HCT116 (cell line): ENCODE data around the gene GOLGA2. TPM values are rescaled to one million over a fixed set of nuclear protein-coding genes. Genes with fewer than 3 reads are reported as not detected.

Experiments used
- ATAC-seq: fragments of 200-7000 bp; cut with Tn5 transposase; 2 replicates; pipeline ENCODE4 v1.9.1; 2020; ENCODE audit warnings: mild to moderate bottlenecking, moderate library complexity
- BruUV-seq: library from RNA; stranded (reverse); fragments of 400-500 nt; replicated peaks from 2 replicates; lab custom pipeline; 2021; lab: Mats Ljungman, UMichigan
- CTCF ChIA-PET: fragments of 300-600 bp; sonication (Branson Sonifier 250); formaldehyde crosslinking; loops from one replicate; lab custom pipeline; 2021; ENCODE audit warnings: antibody characterized with exemption; lab: Charles Lee
- POLR2A ChIA-PET: fragments of 300-600, 350-600 bp; sonication (Branson Sonifier 250); formaldehyde crosslinking; loops from one replicate; lab custom pipeline; 2021; ENCODE audit warnings: antibody characterized with exemption; lab: Charles Lee
- RAD21 ChIA-PET, 2 experiments: fragments of 300-600 bp; sonication (Branson Sonifier 250); formaldehyde crosslinking; loops; one replicate each; lab custom pipeline; 2023; ENCODE audit warnings: low total read pairs in 2 of 2; ENCODE audit not compliant: uncharacterized antibody in 2 of 2, unreplicated experiment in 2 of 2, low non-redundant PET in 1 of 2; lab: Charles Lee
- DNase-seq: peaks from one replicate; pipeline ENCODE4 v3.0.0-alpha.2; 2010; ENCODE audit warnings: low read depth, low spot score
- H2AFZ ChIP-seq: fragments of 200-600 bp; shearing (Covaris generic), sonication (generic); 2 replicates; pipeline ENCODE4 v1.6.1; 2017; ENCODE audit warnings: low read depth, mixed run types, mixed read lengths, antibody characterized with exemption, low read length; ENCODE audit not compliant: poor library complexity, severe bottlenecking
- H3K27ac ChIP-seq: 2 replicates; pipeline ENCODE4 v1.5.1; 2012; ENCODE audit warnings: low read depth, low read length
- H3K27me3 ChIP-seq: fragments of 200-600 bp; sonication (generic); 2 replicates; pipeline ENCODE4 v1.6.1; 2016; ENCODE audit warnings: mixed run types, low read length, mixed read lengths; ENCODE audit not compliant: insufficient read depth
- H3K36me3 ChIP-seq, 2 experiments: fragments of 200-500 bp in 1 of 2; fragments of 200-600 bp in 1 of 2; sonication (Bioruptor generic) in 1 of 2; sonication (generic) in 1 of 2; 2 replicates each; pipeline versions ENCODE4 v1.5.1 to v1.6.1; 2014 to 2016; ENCODE audit warnings: low read length in 2 of 2, inconsistent platforms in 1 of 2, mixed read lengths in 1 of 2, mixed run types in 1 of 2; ENCODE audit not compliant: insufficient read depth in 2 of 2, control insufficient read depth in 1 of 2
- H3K4me1 ChIP-seq, 2 experiments: fragments of 200-600 bp in 1 of 2; sonication (generic) in 1 of 2; 2 replicates each; pipeline versions ENCODE4 v1.5.1 to v1.6.1; 2012 to 2017; ENCODE audit warnings: low read length in 2 of 2, inconsistent platforms in 1 of 2, mild to moderate bottlenecking in 1 of 2, mixed read lengths in 1 of 2, mixed run types in 1 of 2, moderate library complexity in 1 of 2; ENCODE audit not compliant: insufficient read depth in 2 of 2, control insufficient read depth in 1 of 2
- H3K4me2 ChIP-seq: fragments of 200-600 bp; sonication (generic); 2 replicates; pipeline ENCODE4 v1.6.1; 2017; ENCODE audit warnings: mixed run types, low read length, mixed read lengths
- H3K4me3 ChIP-seq, 2 experiments: fragments of 200-600 bp in 1 of 2; sonication (generic) in 1 of 2; replicated peaks in 1 of 2; 2 replicates each; pipeline ENCODE4 v1.5.1; 2011 to 2016; ENCODE audit warnings: low read length in 2 of 2, control low read depth in 1 of 2, low read depth in 1 of 2, mild to moderate bottlenecking in 1 of 2, mixed read lengths in 1 of 2, mixed run types in 1 of 2
- H3K79me2 ChIP-seq: fragments of 200-600 bp; sonication (generic); 2 replicates; pipeline ENCODE4 v1.6.1; 2017; ENCODE audit warnings: mild to moderate bottlenecking, mixed run types, low read length, moderate library complexity, mixed read lengths; ENCODE audit not compliant: insufficient read depth
- H3K9ac ChIP-seq: fragments of 200-600 bp; sonication (generic); 2 replicates; pipeline ENCODE4 v1.6.1; 2016; ENCODE audit warnings: low read length, mixed read lengths
- H3K9me2 ChIP-seq: fragments of 200-600 bp; sonication (generic), shearing (Covaris generic); 2 replicates; pipeline ENCODE4 v1.6.1; 2017; ENCODE audit warnings: mixed run types, mild to moderate bottlenecking, moderate library complexity; ENCODE audit not compliant: insufficient read depth
- H3K9me3 ChIP-seq, 2 experiments: fragments of 200-500 bp in 1 of 2; fragments of 200-600 bp in 1 of 2; sonication (Bioruptor generic) in 1 of 2; sonication (generic) in 1 of 2; 2 replicates each; pipeline ENCODE4 v1.6.1; 2014 to 2017; ENCODE audit warnings: low read length in 2 of 2, mixed read lengths in 2 of 2, inconsistent platforms in 1 of 2, low read depth in 1 of 2, mild to moderate bottlenecking in 1 of 2, mixed run types in 1 of 2, moderate library complexity in 1 of 2; ENCODE audit not compliant: control insufficient read depth in 1 of 2, insufficient read depth in 1 of 2
- H4K20me1 ChIP-seq: fragments of 200-600 bp; sonication (generic), shearing (Covaris generic); 2 replicates; pipeline ENCODE4 v1.6.1; 2017; ENCODE audit warnings: mixed run types, mild to moderate bottlenecking, moderate library complexity; ENCODE audit not compliant: insufficient read depth
- ELF1 ChIP-seq: IDR thresholded peaks from 2 replicates; pipeline ENCODE4 v1.6.1; 2012; ENCODE audit warnings: low read depth, borderline replicate concordance
- JUND ChIP-seq: IDR thresholded peaks from 2 replicates; pipeline ENCODE4 v1.6.1; 2012
- POLR2A ChIP-seq: IDR thresholded peaks from 2 replicates; pipeline ENCODE4 v1.7.0; 2011; ENCODE audit warnings: borderline replicate concordance; ENCODE audit not compliant: insufficient read depth, insufficient read length; ENCODE audit errors: extremely low read depth
- POLR2AphosphoS5 ChIP-seq: IDR thresholded peaks from 2 replicates; pipeline ENCODE4 v1.6.1; 2011; ENCODE audit warnings: mild to moderate bottlenecking, low read depth, low read length, moderate library complexity
- RAD21 ChIP-seq: IDR thresholded peaks from 2 replicates; pipeline ENCODE4 v1.6.1; 2012; ENCODE audit warnings: low read depth, mild to moderate bottlenecking
- TCF7L2 ChIP-seq: IDR thresholded peaks from 2 replicates; pipeline ENCODE4 v1.7.0; 2011; ENCODE audit warnings: borderline replicate concordance, inconsistent platforms; ENCODE audit not compliant: insufficient read depth, insufficient read length; ENCODE audit errors: extremely low read depth
- YY1 ChIP-seq: IDR thresholded peaks from 2 replicates; pipeline ENCODE4 v1.6.1; 2011; ENCODE audit warnings: low read length, low read depth, moderate library complexity, mild to moderate bottlenecking; ENCODE audit not compliant: insufficient replicate concordance; ENCODE audit errors: extremely low read depth
- ZFX ChIP-seq: fragments of 450-650 bp; IDR thresholded peaks from 2 replicates; pipeline ENCODE4 v1.6.1; 2017
- ZNF274 ChIP-seq: fragments of 200-500 bp; sonication (Bioruptor generic); IDR thresholded peaks from 2 replicates; pipeline ENCODE4 v1.6.1; 2014; ENCODE audit warnings: mild to moderate bottlenecking, low read depth, low read length, inconsistent platforms
- intact Hi-C: fragments of 100-400 bp; cut with micrococcal nuclease; formaldehyde crosslinking; loops from 2 replicates; pipeline ENCODE4 v1.10.0; 2022
- total RNA-seq: library from RNA; stranded (reverse); gene quantifications from one replicate; pipeline ENCODE4 v1.2.1, GENCODE V29; 2021; ENCODE audit not compliant: unreplicated experiment
- TF ChIP-seq, protein P1 (sequence below): IDR thresholded peaks from 2 replicates; pipeline ENCODE4 v1.6.1; 2011; ENCODE audit warnings: mild to moderate bottlenecking, low read length, moderate library complexity; ENCODE audit not compliant: insufficient replicate concordance; ENCODE audit errors: extremely low read depth

The GOLGA2 gene
- total RNA-seq, 1 experiment from 2014 or later = 67.0 TPM

GRCh38 chr9:128323212-128323730, 47.5 kb upstream of the GOLGA2 start:
- no peaks in the 10 kb centered on the region for H3K9me3 ChIP-seq
- RAD21 ChIA-PET = no interaction called here
- H3K4me2 ChIP-seq = peak overlapping the region; percentile 89
- DNase-seq = no peak
- H3K9ac ChIP-seq = peak overlapping the region; percentile 85
- peak overlapping the region; percentile 93 for H3K27ac ChIP-seq
- TF ChIP-seq ZNF274 (no peak), RAD21 (no peak), POLR2AphosphoS5 (no peak)
- peaks cover 6 to 16% of the 10 kb centered on the region in 2 experiments; a peak in 3 of 4 replicates for H3K36me3 ChIP-seq
- no peak overlapping the region for H2AFZ ChIP-seq
- BruUV-seq = TSS peak; percentile 69
- intact Hi-C loops = loop anchor here (2.0 kb wide), 1 partner anchor 16 kb away; no protein-coding TSS in a partner anchor
- CTCF ChIA-PET = no interaction called here
- peaks cover 13 to 26% of the 10 kb centered on the region in 2 experiments for H3K4me1 ChIP-seq
- H3K27me3 ChIP-seq = no peaks in the 10 kb centered on the region
- H3K79me2 ChIP-seq = peaks cover 38% of the 10 kb centered on the region
- POLR2A ChIA-PET = no interaction called here
- no peak for ATAC-seq
- peak overlapping the region; percentile 99 to 100 for H3K4me3 ChIP-seq
- H4K20me1 ChIP-seq = no peaks in the 10 kb centered on the region
- no peaks in the 10 kb centered on the region for H3K9me2 ChIP-seq

DNA sequence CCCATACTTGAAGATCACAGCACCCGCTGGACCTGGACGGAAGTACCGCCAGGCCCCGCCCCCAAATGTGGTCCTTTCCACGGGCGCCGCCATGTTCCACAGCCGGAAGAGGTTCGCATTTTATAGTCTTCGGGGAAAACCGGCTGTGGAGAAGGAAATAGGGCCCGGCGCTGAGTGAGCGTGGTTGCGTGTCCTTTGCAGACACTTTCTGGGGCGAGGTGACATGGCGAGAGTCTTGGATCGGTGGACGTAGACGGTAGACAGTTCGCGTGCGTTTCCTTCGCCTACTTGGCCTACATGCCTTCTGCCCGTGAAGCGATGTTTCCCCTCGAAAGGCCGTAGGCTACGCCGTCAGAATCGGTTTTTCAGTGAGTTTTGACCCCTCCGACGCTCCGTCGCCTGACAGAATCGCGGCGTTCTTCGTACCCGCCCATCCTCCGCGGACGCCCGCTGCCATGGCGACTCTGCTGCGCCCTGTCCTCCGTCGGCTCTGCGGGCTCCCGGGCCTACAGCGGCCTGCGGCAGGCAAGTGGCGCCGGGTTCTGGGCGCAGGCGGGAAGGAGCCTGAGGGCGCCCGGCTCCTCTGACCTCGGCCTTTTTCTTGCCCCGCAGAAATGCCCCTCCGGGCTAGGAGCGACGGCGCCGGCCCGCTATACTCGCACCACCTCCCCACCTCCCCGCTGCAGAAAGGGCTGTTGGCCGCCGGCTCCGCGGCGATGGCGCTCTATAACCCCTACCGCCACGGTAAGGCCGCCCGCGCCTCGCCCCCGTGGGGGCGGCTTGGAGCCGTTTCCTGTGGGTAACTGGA, 46.8 kb upstream of the GOLGA2 start, which contains the start of the genes COQ4 and TRUB2:
COQ4 (plus strand) TSS at position 436 of the 808 bp plus-strand sequence; CDS start at position 456, 20 bp downstream.
TRUB2 (minus strand) TSS at position 44 of the 808 bp plus-strand sequence; CDS start at position 5, 39 bp downstream.
- H3K27ac ChIP-seq = peak within 1 kb of the TSS; percentile 93
- peak within 1 kb of the TSS; percentile 89 for H3K4me2 ChIP-seq
- peaks cover 38% of the 10 kb centered on the region for H3K79me2 ChIP-seq
- peak; percentile 86 for ATAC-seq
- peak within 1 kb of the TSS; percentile 85 for H3K9ac ChIP-seq
- peaks cover 6 to 18% of the 10 kb centered on the region in 2 experiments; a peak in 3 of 4 replicates for H3K36me3 ChIP-seq
- TF ChIP-seq ELF1 (no peak), TCF7L2 (peak; percentile 89), JUND (no peak), ZFX (peak; percentile 87; the same call in 1 of the 2 replicates), POLR2AphosphoS5 (peak; percentile 81), POLR2A (peak; percentile 27), YY1 (peak; percentile 99), ZNF274 (no peak)
- TF ChIP-seq, protein P1, sequence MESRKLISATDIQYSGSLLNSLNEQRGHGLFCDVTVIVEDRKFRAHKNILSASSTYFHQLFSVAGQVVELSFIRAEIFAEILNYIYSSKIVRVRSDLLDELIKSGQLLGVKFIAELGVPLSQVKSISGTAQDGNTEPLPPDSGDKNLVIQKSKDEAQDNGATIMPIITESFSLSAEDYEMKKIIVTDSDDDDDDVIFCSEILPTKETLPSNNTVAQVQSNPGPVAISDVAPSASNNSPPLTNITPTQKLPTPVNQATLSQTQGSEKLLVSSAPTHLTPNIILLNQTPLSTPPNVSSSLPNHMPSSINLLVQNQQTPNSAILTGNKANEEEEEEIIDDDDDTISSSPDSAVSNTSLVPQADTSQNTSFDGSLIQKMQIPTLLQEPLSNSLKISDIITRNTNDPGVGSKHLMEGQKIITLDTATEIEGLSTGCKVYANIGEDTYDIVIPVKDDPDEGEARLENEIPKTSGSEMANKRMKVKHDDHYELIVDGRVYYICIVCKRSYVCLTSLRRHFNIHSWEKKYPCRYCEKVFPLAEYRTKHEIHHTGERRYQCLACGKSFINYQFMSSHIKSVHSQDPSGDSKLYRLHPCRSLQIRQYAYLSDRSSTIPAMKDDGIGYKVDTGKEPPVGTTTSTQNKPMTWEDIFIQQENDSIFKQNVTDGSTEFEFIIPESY = peak; percentile 40
- peak within 1 kb of the TSS; percentile 99 to 100 for H3K4me3 ChIP-seq
- H3K27me3 ChIP-seq = no peaks in the 10 kb centered on the region
- intact Hi-C loops = loop anchor here (1.0 to 2.0 kb wide), 2 partner anchors 16 to 19 kb away; no protein-coding TSS in a partner anchor
- H3K4me1 ChIP-seq = peaks cover 8 to 19% of the 10 kb centered on the region in 2 experiments
- no TSS peak for BruUV-seq
- RAD21 ChIA-PET = no interaction called here
- no peaks in the 10 kb centered on the region for H3K9me3 ChIP-seq
- peak; percentile 92 for DNase-seq
- peak within 1 kb of the TSS; percentile 13 for H2AFZ ChIP-seq
- CTCF ChIA-PET = no interaction called here
- POLR2A ChIA-PET = interaction anchor here (1.1 kb wide), 1 partner anchor 15 kb away, joined by 5 read pairs; no protein-coding TSS in a partner anchor
- no peaks in the 10 kb centered on the region for H3K9me2 ChIP-seq
- no peaks in the 10 kb centered on the region for H4K20me1 ChIP-seq
